ENCODE results near the gene SMS.

Gene SMS

GRCh38 chrX:21934414-21934813, 6.1 kb upstream of the SMS start:
- DNase-seq (ENCODE audit: low read depth), result no peak
- no peak overlapping the region for H3K4me3 ChIP-seq (replicated peaks; ENCODE audit: low read depth, low read length)
- TF ChIP-seq CTCF (IDR thresholded peaks at IDR 0.05; ENCODE audit: low read length, missing control alignments), result no peak

GRCh38 chrX:21939906-21940305, 603 bp upstream of the SMS start:
- TF ChIP-seq CTCF (IDR thresholded peaks at IDR 0.05; ENCODE audit: low read length, missing control alignments), result no peak
- peak overlapping the region; percentile 43 for H3K4me3 ChIP-seq (replicated peaks; ENCODE audit: low read depth, low read length)
- DNase-seq (ENCODE audit: low read depth), result no peak

- peak; percentile 63 for DNase-seq (ENCODE audit: low read depth)
- TF ChIP-seq CTCF (IDR thresholded peaks at IDR 0.05; ENCODE audit: low read length, missing control alignments), result no peak
- H3K4me3 ChIP-seq (replicated peaks; ENCODE audit: low read depth, low read length), result no peak overlapping the region
These were observed 3.1 kb downstream of the SMS start for GRCh38 chrX:21943460-21944135.

GRCh38 chrX:21944136-21944615, 3.7 kb downstream of the SMS start:
- H3K4me3 ChIP-seq (replicated peaks; ENCODE audit: low read depth, low read length), result no peak overlapping the region
- TF ChIP-seq CTCF (IDR thresholded peaks at IDR 0.05; ENCODE audit: low read length, missing control alignments), result no peak
- no peak for DNase-seq (ENCODE audit: low read depth)

- H3K4me3 ChIP-seq (replicated peaks; ENCODE audit: low read depth, low read length), result peak overlapping the region; percentile 12
- peak; percentile 57 for DNase-seq (ENCODE audit: low read depth)
- TF ChIP-seq CTCF (IDR thresholded peaks at IDR 0.05; ENCODE audit: low read length, missing control alignments), result no peak
These were observed 6.6 kb downstream of the SMS start for GRCh38 chrX:21946925-21947641.

- no peak overlapping the region for H3K4me3 ChIP-seq (replicated peaks; ENCODE audit: low read depth, low read length)
- no peak for DNase-seq (ENCODE audit: low read depth)
- TF ChIP-seq CTCF (IDR thresholded peaks at IDR 0.05; ENCODE audit: low read length, missing control alignments), result no peak
These were observed 7.2 kb downstream of the SMS start for GRCh38 chrX:21947671-21948070.
